Limb (tissue), 2 donors: ENCODE measurements around the gene TUBB8B.
"Not testable (repeated sequence)": the region's sequence is repeated elsewhere in the genome, so short reads cannot be mapped to it uniquely, and the experiment has no call there.

Experiments
- DNase-seq, 2 donors: peaks; one replicate each; pipeline ENCODE4 v3.0.0-alpha.2; 2016; ENCODE audit errors: extremely low spot score in 2 of 2

Gene TUBB8B

DNA sequence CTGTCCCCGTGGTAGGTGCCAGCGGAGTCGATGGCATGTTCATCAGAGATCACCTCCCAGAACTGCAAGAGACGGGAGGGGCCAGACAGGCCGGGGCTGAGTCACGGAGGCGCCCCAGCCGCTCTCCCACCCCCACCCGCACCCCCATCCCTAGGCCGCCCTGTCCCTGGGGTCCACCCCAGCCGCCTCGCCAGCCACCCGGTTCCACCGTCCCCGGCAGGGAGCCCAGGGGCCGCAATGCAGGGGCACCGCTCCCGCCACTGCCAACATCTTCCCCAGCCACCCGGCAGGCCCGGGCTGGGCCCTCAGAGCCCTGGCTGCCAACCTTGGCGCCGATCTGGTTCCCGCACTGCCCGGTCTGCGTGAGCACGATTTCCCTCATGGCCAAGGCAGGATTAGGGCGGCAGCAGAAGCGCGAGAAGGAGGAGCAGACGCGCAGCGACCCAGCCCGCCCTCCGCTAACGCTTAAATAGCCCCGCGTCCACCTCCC lies at the start of gene TUBB8B:
TSS of gene TUBB8B (minus strand) at position 440 of the 490 bp plus-strand sequence. CDS start at position 382, 58 bp downstream.
- DNase-seq = not testable (repeated sequence)

DNA sequence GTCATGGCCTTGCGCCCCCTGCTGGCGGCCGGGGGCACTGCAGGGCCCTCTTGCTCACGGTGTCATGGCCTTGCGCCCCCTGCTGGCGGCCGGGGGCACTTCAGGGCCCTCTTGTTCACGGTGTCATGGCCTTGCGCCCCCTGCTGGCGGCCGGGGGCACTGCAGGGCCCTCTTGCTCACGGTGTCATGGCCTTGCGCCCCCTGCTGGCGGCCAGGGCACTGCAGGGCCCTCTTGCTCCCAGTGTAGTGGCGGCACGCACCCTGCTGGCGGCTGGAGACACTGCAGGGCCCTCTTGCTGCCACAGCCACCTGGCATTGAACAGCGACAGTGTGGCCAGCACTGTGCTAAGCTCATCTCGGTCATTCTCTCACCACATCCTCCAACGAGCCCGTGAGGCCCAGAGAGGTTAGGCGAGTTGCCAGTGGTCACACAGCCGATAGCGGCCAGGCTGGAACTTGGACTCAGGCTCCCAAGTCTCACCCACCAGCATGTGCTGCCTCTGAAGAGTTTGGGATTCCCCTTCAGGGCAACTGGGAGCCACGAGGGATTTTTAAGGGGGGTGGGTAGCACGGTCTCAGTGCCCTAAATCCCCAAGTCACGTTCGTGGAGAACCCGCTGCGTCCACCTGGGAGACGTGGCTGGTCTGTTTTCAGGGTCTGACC lies 48.0 kb upstream of the TUBB8B start:
- DNase-seq = not testable (repeated sequence)

DNA sequence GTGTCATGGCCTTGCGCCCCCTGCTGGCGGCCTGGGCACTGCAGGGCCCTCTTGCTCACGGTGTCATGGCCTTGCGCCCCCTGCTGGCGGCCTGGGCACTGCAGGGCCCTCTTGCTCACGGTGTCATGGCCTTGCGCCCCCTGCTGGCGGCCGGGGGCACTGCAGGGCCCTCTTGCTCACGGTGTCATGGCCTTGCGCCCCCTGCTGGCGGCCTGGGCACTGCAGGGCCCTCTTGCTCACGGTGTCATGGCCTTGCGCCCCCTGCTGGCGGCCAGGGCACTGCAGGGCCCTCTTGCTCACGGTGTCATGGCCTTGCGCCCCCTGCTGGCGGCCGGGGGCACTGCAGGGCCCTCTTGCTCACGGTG lies 47.3 kb upstream of the TUBB8B start:
- DNase-seq = not testable (repeated sequence)

DNA sequence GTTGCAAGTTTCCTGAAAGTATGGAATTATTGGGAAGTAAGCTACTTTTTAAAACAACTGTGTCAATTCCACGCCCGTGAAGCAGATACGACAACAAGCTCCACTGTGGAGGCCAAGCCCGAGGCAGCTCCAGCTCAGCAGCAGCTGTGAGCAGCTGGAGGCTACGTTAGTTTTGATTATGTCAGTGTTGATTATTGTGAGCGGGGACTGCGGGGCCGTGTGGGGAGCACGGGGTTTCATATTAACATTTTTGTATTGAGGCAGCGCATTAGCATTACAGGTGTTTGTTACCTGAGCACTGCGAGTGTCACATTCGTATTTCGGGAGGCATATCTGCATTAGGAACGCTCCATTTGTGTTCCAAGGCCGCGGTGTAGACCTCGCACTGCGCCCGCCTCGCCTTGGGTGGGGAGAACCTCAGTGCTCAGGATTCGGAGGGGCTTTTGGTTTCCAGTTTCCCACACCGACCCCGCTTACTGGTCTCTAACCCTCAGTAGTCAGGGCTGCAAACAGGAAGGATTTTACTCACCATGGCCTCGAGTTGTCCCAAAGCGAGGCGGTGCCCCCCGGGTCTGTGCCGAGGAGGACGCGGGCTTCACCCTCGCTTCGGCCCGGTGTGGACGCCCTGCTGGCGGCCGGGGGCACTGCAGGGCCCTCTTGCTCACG lies 46.8 kb upstream of the TUBB8B start:
- DNase-seq = not testable (repeated sequence)

DNA sequence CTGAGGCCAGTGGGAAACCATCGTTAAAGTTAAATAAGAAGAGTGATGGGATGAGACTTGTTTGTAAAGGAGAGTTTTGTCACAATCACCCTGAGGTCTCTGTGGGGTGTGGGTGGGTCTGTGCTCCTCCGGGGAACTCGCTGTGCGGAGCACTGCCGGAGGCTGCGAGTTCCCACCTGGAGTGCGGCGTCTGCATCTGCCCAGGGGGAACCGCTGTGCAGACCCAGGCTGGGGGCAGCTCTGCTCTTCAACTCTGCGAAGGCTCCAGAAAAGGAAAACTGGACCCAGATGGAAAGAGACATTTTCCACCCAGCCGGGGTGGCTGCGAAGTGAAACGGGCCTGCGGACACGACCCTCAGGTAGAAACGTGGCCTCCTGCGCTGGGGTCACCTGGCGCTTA lies 46.2 kb upstream of the TUBB8B start:
- DNase-seq = not testable (repeated sequence)

DNA sequence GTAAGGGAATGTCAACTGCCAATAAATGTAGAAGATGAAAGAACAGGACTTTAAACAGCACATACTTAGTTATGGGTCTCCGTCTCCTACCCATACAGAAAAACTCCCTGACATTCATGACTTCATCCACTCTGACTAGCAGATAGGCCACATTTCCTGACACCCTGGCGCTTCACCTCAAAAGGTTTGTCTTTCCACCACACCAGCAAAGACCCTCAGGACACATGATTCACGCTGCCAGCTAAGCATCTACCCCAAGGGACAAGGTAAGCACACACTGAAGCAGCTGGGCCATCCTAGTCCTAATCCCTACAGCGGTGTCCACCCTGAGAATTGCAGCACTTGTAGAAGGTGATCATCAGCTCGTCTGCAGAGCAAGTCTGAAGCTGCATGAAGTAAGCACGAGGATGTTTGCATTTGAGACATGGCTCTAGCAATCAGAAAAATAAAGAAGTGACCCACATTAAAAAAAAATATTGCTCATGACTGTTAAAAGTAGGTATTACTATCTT lies 44.5 kb upstream of the TUBB8B start:
- DNase-seq = not testable (repeated sequence)

DNA sequence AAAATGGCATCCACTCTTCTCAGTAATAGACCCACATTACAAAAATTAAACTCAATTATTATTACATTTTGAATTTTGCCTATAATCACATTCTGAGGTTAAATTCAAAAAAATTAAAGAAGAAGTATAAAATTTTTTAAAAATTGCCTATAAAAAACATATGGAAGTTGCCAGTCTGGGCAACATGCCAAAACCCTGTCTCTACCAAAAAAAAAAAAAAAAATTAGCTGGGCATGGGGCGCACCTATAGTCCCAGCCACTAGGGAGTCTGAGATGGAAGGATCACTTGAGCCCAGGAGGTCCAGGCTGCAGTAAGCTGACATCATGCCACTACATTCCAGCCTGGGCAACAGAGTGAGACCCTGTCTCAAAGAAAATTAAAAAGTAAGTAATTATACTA lies 42.1 kb upstream of the TUBB8B start:
- DNase-seq = not testable (repeated sequence)

DNA sequence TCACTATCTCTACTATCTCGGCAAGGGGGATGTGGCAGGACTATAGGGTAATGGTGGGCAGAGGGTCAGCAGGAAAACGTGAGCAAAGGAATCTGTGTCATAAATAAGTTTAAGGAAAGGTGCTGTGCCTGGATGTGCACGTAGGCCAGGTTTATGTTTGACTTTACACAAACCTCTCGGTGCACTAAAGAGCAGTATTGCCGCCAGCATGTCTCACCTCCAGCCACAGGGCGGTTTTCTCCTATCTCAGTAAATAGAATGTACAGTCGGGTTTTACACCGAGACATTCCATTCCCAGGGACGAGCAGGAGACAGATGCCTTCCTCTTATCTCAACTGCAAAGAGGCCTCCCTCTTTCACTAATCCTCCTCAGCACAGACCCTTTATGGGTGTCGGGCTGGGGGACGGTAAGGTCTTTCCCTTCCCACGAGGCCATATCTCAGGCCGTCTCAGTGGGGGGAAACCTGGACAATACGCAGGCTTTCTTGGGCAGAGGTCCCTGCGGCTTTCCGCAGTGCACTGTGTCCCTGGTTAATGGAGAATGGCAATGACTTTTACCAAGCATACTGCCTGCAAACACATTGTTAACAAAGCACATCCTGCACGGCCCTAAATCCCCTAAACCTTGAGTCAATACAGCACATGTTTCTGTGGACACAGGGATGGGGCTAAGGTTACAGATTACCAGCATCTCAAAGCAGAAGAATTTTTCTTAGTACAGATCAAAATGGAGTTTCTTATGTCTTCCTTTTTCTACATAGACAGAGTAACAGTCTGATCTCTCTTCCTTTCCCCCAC lies 41.2 kb upstream of the TUBB8B start:
- not testable (repeated sequence) for DNase-seq

DNA sequence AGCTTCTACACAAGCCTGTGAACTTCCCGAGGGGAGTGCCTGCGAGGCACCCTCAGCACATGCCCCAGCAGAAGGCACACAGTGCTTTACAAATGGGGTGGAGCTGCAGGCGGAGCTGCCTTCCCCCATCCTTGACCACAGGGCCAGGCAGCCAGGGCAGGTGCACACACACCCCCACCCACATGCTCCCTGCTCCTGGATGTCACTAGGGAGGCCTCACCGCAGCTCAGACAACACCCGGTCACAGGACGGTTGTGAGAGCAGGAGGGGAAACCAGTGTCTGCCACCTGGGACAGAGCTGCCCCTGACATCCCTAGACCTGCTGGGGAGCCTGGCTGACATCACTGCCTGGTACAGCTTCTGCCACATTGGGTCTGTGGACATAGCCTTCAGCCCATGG lies 39.7 kb upstream of the TUBB8B start:
- not testable (repeated sequence) for DNase-seq

DNA sequence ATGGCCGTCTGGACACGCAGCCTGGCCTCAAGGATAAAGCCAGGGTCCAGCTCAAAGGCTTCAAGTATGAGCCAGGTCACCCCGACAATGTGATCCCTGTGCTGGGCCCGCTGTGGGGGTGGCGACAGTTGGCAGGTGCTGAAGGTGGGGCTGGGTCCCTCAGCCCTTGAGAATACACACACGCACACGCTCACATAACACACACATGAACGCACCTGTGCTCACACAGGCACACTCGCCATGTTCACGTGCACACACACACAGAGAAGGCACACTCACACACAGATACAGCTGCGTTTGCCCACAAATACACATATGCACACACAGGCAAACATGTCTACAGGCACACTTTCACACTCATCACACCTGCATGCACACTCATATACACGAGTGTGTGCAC lies 35.4 kb upstream of the TUBB8B start:
- not testable (repeated sequence) for DNase-seq

DNA sequence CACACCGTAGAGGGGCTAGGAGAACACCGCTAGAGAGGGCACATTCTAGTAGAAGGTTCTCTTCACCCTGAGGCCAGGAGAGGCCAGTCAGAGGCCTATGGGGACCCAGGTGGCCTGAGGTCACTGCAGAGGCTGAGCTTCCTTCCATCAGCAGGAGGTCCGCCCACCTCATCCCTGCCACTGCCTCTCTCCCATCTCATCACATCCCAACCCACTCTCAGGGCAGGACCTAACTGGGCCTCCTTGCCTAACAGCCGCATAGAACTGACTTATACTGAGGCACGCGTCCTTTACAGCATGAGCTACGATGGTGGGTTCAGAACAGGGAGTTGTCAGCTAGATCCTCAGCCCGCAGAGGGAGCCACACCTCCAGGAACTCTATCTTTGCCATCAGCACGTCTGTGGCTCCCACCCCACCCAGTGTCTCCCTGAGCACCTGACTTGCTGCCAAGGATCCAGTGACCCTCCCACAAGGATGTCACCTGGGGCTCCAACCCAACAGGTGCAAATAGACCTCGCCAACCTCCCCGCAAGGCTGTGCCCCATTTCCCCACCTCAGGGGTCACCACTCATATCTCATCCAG lies 33.3 kb upstream of the TUBB8B start:
- not testable (repeated sequence) for DNase-seq

DNA sequence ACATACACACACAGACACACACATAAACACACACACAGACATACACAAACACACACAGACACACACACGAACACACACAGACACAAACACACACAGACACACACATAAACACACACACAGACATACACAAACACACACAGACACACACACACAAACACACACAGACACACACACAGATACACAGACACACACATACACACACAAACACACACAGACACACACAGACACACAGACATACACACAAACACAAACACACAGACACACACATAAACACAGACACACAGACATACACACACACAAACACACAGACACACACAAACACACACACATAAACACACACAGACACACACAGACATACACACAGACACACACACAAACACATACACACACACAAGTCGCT lies 31.5 kb upstream of the TUBB8B start:
- DNase-seq = not testable (repeated sequence)

DNA sequence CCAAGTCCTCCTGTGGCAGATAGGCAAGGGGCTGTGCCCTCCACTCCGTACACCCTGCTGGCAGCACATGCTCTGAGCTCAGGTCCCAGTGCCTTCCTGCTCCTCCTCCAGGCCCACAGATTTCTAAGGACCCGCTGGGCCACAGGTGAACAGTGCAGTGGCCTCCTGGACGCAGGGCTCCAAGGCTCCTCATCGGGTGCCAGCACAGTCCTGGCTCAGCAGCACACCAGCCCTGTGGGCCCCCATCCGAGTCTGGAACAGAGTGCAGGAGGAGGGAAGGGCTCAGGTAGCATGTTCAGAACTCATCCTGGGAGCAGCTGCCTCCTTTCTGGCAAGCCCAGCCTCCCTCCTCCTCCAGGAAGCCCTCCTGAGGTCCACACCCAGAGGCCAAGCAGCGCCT lies 30.8 kb upstream of the TUBB8B start:
- DNase-seq = not testable (repeated sequence)

DNA sequence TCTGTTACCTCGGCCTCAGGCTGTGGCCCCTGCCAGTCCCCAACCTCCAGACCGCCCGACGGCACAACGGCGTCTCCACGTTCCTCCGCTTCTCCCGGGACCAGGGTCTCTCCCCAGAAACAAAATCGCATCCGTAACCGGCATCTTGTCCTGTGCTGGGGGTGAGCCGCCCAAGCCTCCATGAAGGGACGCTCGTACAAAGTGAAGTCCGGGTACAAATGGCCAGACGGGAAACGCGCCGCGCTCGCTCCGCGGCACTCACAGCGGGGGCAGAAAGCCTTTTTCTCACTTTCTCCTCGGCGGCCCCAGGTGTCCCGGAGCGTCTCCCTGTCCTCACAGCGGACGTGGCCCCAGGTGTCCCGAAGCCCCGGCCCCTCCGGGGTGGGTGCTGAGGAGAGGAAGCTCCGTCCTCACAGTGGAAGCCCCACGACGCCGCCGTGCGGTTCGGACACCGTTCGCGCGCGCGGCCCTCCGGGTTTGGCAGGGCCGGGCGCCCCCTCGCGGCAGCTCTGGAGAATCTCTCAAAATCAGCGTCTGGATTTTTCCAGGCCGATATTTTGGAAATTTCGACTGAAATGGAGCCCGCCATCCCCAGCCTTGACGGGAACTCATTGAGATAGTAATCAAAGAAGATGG lies 26.2 kb upstream of the TUBB8B start:
- DNase-seq = not testable (repeated sequence)

DNA sequence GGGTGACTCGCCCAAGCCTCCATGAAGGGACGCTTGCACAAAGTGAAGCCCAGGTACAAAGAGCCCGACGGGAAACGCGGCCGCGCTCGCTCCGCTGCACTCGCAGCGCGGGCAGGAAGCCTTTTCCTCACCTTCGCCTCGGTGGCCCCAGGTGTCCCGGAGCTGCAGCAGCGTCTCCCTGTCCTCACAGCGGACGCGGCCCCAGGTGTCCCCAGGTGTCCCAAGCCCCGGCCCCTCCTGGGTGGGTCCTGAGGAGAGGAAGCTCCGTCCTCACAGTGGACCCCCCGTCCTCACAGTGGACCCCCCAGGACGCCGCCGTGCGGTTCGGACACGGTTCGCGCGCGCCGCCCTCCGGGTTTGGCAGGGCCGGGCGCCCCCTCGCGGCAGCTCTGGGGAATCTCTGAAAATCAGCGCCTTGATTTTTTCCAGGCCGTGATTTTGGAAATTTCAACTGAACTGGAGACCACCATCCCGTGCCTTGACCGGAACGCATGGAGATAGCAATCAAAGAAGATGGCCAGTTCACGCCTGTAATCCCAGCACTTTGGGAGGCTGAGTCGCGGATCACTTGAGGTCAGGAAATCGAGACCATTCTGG lies 23.9 kb upstream of the TUBB8B start:
- not testable (repeated sequence) for DNase-seq

DNA sequence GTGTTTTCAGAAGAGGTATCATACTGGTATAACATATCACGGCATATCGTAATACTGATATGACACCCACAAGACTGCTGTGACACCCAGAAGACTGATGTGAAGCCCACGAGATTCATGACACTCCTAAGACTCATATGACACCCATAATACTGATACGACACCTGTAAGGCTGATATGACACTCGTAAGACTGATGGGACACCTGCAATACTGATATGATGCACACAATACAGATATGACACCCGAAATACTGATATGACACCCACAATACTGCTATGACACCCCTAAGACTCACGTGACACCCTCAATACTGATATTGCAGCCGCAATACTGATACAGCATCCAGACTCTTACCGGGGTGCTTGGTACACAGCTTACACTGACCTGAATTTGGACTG lies 18.3 kb upstream of the TUBB8B start:
- DNase-seq = not testable (repeated sequence)

DNA sequence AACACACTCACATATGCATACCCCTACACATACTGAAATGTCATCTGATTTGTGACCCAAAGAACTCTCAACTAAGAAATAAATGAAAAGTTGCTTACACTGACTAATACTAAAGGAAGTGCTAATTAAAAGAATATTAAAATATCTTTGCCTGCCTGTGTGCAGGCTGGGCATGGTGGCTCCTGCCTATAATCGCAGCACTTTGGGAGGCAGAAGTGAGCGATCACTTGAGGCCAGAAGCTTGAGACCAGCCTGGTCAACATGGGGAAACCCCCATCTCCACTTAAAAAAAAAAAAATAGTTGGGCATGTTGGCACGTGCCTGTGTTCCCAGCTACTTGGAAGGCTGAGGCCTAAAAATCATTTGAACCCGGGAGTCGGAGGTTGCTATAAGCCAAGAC lies 14.9 kb upstream of the TUBB8B start:
- DNase-seq = not testable (repeated sequence)

DNA sequence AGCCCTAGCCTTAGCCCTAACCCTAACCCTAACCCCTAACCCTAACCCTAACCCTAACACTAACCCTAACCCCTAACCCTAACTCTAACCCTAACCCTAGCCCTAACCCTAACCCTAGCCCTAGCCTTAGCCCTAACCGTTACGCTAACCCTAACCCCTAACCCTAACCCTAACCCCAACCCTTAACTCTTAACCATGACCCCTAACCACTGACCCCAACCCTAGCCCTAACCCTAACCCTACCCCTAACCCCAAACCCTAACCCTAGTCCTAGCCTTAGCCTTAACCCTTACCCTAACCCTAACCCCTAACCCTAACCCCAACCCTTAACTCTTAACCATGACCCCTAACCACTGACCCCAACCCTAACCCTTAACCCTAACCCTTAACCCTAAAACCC lies 14.2 kb upstream of the TUBB8B start:
- DNase-seq = not testable (repeated sequence)

DNA sequence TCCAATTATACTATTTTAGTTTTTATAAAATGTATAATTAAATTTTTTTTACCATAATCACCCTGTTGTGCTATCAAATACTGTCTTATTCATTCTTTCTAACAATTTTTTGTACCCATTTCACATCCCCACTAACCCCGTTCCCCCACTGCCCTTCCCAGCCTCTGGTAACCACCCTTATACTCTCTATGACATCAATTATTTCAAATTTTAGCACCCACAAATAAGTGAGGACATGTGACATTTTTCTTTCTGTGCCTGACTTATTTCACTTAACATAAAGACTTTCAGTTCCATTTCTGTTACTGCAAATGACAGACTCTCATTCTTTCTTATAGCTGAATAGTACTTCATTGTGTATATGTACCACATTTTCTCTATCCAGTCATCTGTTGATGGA lies 5.0 kb upstream of the TUBB8B start:
- not testable (repeated sequence) for DNase-seq

DNA sequence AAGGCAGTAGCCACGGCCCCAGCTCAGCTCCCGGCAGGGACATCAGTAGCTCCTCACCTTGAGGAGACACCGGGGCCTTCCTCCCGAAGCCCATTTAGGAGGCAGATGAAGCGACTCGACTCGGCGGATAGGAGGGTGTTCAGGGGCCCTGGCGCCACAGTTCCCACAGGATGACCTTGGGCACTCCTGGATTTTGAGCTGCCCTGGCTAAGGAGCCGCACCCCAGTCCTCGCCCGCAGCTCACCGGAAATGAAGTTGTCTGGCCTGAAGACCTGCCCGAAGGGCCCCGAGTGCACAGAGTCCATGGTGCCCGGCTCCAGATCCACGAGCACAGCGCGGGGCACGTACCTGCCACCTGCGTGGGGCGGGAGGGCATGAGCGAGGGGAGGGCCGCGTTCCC lies 719 bp downstream of the TUBB8B start:
- not testable (repeated sequence) for DNase-seq

DNA sequence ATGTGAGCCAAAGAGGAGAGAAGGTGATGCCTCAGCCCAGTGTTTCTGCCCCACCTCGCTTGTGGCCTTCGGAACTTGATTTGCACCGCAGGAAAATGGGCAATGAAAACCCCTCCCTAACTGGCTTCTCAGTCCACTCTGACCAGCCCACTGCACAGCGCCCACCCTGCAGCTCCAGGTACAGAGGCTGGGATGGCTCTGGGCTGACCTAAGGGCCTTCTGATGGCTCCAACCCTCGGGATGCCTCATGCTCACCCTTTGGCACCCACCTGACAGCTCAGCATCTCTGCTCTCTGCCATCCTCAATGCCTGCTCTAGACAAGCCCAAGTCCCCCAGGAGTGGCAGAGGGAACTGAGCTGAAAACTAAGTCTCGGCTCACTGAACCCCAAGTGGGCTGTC lies 36.2 kb downstream of the TUBB8B start:
- not testable (repeated sequence) for DNase-seq
